Stimulated activated CD4-positive, alpha-beta T cell treated with anti-CD3 and anti-CD28 coated beads, Interleukin-4, amount 100 ng/mL, for 48 hours (primary cell): ENCODE results near the gene PKP1.
A peak's percentile ranks its signal among the peaks of the same experiment; 100 is the strongest.

Experiments used
- DNase-seq, 2 donors: peaks; one replicate each; pipeline ENCODE4 v3.0.0-alpha.2; 2020; ENCODE audit warnings: low read depth in 2 of 2

The PKP1 gene

GRCh38 chr1:201369209-201369608 lies 85.9 kb downstream of the PKP1 start:
- no peak for DNase-seq

DNA sequence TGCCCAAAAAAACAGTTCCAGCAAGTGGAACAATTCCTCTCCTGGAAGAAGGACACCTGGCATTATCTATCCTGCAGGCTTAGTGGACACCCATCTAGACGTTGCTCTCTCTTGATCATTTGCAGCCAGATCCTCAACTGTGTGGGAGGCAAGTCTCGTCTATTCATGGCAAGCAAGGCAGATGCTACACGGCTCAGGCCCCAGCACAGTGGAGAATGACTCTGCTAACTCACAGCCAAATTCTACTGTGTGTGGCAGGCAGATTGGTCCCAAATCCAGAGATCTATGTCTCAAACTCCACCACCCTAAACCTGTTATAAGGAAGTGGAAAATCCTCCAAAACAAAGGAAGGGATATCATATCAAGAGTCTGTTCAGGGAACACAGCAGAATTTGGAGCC lies 87.2 kb downstream of the PKP1 start:
- DNase-seq: no peak

GRCh38 chr1:201371276-201371675 lies 88.0 kb downstream of the PKP1 start:
- DNase-seq: no peak

DNA sequence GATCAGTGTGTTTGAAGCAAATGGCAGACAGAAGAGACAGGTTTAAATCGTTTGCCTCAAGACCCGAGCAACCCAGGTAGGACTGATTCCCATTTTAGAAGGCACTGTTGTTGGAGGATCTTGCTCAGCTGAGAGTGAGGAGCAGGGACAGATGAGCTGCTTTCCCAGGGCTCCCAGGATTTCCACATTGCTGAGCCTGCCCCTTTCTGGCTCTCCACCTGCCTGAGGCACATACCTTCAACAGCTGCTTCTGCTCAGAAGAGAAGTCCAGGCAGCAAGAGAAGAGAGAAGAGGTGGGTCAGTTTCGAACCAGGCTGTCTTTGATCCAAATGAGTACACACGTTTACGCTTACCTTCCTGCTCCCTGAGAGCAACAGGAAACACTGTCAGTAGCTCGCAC lies 88.5 kb downstream of the PKP1 start:
- no peak for DNase-seq

DNA sequence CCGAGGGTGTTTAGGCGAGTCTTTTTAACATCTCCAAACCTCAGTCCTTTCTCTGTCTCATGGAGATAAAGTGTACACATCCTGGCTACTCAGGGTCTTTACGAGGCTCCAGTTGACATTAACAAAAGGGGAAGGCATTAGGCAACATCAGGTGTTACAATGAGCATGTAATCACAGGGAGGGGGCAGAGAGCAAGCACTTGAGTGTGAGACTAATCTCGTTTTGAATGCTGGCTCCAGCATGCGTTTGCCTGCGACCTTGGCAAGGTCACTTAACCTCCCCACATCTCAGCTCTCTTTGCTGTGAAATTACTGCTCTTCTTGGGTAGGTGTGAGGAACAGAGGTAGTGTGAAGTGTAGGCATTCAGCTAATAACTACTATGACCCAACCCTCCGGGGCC lies 91.1 kb downstream of the PKP1 start:
- no peak for DNase-seq

DNA sequence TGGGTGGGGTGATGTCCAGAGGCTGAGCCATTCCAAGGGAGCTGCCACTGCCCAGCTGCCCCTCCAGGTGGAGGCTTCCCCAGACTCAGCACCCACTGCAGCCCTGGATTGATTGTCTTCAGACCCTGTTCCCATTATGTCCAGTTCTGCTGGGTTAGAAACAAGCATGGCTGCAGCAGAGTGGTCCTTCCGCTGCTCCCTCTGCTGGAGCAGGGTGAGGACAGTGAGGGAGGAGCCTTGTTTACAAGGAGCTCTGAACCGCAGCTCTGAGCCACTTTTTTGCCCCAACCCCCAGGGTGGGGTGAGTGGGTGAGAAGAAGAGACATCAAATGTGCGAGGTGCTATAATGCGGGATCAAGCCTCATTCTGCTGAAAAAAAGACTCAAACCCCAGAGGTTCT lies 91.9 kb downstream of the PKP1 start:
- no peak for DNase-seq

- no peak for DNase-seq
Measured at GRCh38 chr1:201376107-201376463, 92.8 kb downstream of the PKP1 start.

DNA sequence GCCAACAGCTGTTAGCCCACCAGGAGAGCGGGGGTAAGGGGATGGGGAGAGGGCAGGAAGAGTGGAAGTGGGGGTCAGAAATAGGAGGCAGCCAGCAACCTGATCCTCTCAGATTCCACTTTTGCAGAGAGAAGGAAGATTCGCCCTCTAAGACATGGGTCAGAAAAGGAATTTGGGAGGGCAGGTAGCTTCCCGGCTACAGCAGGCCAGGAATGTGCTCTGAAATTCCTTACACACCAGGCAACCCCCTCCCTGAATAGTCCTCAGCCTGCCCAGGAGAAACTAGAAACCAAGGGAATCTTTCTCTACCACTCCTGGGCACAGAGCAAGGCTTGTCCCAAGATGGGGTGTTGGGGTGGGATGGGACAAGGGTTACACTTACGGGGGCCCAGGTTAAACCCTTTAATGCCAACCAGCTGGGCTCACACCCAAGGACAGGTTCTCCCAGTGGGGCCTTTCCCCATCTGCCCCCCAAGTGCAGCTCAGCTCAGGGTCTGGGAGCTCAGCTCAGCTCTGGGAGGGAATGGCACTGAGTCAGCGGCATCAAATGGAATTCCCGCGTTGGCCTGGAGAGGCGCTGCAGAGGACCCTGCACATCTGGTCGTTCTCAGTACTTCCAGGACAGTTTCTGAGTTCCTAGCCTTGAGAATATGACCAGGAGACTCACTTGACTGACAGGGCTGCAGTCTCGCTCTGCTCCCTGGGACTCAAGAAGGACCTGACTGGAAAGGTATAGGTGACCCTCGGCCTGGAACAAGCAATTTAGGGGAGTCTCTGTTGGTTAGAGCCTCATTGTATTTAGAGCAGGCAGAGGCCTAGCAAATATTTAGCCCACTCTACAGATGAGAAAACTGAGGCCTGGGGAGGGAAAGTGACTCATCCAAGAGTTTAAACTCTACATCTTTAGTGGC lies 93.4 kb downstream of the PKP1 start:
- peak in 1 of 2 donors; percentile 4 for DNase-seq

- DNase-seq: no peak
Measured at GRCh38 chr1:201377611-201378092, 94.3 kb downstream of the PKP1 start, which contains the start of gene TNNT2. TSS of gene TNNT2 (minus strand) at chr1:201377680. CDS start at chr1:201373254, 4,426 bp downstream.

- DNase-seq: no peak
Measured at GRCh38 chr1:201378804-201379203, 95.5 kb downstream of the PKP1 start.

- DNase-seq: no peak
Measured at GRCh38 chr1:201379733-201380242, 96.5 kb downstream of the PKP1 start.

GRCh38 chr1:201381130-201381529 lies 97.8 kb downstream of the PKP1 start:
- no peak for DNase-seq
